HG02763 (cell line): Measurements from ENCODE around the gene SLC49A3.
"Not testable (repeated sequence)": the region's sequence is repeated elsewhere in the genome, so short reads cannot be mapped to it uniquely, and the experiment has no call there.

Experiments
- ATAC-seq: cut with Tn5 transposase; IDR thresholded peaks from one replicate; pipeline ENCODE4 v1.9.1; 2021; ENCODE audit warnings: mild to moderate bottlenecking, moderate library complexity; ENCODE audit not compliant: unreplicated experiment

Gene SLC49A3

DNA sequence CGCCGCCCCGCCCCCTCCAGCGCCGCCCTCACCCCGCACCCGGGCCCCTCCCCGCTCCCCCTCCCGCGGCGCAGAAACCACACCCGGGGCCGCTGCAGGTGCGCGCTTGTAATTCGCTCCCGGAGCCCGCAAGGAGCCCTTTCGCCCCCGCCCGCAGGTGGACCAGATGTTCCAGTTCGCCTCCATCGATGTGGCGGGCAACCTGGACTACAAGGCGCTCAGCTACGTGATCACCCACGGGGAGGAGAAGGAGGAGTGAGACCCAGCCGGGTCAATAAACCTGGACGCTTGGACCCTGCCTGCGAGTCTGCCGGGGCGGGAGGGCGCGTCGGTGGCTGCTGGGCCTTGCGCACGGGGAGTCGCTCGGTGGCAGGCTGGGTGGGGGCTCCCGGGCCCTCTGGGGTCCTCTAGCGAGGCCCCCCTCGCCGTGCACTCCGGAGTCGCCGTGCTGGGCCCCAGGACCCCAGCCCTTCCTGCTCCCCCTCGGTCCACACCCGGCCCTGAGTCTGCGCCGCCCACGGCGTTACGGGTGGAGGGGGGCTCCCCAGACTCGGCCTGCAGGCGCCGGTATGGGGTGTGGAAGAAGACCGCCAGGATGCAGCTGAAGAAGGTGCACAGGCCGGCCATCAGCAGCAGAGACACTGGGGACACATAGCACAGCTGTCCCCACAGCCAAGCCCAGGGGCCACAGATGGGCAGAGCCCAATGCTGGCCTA lies 7.1 kb downstream of the SLC49A3 start:
- ATAC-seq = no peak

DNA sequence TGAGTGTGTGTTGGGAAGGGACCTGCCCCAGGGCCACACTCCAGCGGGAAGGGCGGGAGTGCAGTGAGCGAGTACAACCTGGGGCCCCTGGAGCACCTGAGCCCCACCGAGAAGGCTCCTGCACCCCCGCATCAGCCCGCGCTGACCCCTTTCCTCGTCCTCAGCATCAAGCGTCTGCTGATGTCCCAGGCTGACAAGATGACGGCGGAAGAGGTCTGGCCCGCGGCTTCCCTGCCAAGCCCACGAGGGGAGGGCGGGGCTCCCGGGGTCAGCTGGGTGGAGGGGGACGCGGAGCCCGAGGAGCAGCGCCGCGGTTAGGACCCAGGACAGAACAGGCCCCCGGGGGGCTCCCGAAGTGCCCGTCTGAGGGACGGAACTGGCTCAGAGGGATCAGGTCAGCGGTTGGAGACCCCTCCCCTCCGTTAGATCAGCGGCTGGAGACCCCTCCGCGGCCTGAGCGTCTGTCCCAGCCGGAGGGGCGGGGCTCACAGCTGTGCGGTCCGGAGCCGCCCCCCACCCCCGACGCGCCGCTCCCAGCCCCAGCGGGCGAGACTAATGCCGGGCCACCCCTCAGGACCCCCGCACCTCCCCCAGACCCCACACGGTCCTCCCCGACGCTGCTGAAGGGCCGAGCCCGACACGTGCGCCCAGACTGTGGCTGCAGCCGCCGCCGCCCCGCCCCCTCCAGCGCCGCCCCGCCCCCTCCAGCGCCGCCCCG lies 7.9 kb downstream of the SLC49A3 start:
- peak; percentile 35 for ATAC-seq

DNA sequence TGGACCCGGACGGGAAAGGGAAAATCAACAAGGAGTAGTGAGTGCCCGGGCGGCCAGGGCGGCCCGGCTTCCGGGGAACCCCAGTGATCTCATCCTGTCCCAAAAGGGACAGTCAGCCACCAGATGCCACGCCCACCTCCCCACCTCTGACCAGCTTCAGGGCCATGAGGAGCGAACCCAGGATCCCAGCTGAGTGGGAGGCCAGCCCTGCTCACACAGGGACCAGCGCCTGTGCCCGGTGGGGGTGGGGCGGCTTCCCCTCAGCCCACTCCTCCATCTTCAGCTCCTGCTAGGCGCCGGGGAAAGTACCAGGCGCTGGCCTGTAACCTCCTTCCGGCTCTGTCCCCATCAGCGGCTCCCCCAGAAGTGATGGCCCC lies 8.4 kb downstream of the SLC49A3 start:
- ATAC-seq = no peak

DNA sequence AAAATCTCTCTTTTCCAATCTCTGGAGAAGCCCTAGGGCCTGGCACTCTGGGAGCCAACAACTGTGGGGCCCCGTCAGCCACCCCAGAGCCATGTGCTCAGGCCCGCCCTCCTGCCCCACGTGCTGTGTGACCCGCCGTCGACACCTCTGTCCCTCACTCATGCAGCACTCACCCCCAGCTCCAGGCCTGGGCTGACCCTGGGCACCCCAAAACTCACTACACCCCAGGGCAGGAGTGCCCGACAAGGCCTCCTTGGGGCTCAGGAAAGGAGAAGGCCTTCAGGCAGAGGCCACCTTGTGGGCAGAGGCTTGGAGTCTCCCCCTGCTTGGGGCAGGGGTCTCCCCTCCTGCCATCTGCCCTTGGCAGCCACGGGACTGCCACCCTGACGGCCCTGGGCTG lies 8.9 kb downstream of the SLC49A3 start:
- ATAC-seq = no peak

DNA sequence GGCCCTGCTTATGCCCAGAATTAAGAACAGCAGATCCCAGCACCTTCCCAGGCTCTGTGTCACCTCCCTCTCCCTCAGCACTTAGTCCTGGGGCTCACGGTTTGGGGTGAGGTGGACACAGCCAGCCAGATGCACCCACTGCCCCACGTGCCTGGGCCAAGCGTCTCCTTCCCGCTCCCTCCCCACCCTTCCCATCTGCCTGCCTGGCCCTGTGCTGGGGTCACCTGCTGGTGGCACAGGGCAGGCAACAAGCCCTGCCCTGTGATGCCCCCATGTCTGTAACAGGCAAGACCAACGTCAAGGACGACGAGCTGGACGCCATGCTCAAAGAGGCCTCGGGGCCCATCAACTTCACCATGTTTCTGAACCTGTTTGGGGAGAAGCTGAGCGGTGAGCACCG lies 9.3 kb downstream of the SLC49A3 start:
- no peak for ATAC-seq

DNA sequence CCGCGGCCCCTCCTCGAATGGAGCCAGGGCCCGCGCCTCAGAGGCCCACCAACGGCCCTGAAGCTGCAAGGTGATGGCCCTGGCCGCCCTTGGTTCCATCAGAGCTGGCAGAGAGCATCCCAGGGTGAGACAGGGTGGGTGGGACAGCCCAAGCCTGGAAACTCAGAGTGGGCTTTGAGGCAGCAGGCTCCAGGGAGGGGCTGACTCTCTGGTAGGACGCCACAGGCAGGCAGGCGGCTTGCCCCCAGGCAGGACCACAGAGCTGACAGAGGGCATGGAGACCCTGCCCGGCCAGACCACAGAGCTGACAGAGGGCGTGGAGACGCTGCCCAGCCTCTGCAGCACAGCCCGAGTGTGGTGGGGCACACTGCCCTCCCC lies 9.9 kb downstream of the SLC49A3 start:
- ATAC-seq = no peak

DNA sequence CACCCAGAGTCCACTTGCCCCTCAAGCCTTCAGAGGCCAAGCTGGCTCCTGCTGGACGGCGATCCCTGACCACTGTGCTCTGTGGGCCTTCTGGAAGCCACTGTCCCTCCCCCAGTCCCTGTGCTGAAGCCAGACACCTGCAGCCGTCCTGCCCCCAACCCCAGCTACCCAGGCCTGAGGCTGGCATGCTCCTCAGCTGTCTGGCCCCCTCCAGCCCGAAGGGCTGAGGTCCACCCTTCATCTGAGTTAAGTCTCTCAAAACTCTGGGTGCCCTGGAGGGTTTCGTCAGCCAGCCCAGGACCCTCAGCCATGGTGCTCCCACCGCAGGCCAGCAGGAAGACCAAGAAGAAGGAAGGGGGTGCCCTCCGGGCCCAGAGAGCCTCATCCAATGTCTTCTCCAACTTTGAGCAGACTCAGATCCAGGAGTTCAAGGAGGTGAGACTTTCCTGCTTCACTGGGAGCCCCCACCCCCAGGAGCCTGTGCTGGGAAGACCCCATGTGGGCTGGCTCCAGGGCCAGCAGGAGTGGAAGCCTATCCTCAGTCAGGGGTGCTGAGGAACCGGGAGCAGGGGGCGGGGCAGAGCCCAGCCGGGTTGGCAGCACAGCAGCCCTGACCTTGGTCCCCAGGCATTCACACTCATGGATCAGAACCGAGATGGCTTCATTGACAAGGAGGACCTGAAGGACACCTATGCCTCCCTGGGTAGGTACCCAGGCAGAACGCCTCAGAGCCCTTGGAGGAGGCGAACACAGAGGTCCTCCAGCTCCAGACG lies 10.4 kb downstream of the SLC49A3 start:
- ATAC-seq = no peak

DNA sequence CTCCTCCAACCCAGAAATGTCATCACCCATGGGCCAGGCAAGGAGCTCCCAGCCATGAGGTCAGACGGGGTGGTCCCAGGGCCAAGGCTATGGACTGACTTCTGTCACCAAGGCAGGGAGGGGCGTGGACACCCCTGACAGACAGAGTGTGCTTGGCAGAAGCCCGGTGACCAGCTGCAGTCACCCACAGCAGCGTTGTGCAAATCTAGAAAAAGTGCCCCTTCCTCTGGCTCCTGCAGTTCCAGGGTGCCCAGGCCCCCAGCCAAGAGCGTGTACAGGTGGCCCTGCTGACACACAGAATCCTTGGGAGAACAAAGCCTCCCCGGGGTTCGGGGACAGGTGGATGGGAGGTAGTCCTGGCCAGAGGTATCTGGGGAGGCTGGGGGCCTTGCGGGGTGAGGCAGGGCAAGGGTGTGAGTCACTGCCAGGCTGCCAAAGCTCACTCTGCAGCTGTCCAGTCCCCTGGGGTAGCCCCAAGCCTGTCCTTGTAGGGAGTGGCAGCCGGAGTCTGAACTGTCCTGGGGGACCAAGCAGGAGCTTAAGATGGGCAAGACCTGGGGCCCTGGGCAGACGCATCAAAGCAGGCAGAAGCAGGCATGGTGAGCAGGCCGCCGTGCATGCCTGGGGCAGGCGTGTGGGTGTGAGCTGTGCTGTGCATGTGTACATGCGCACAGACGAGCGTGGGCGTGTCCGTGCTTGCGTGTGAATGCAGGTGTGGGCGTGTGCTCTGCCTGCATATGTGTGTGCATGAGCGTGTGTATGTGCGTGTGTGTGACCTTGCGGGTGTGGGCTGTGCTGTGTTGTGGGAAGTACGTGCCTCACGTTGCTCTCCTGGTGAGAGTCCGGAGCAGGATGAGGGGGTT lies 11.3 kb downstream of the SLC49A3 start:
- no peak for ATAC-seq

DNA sequence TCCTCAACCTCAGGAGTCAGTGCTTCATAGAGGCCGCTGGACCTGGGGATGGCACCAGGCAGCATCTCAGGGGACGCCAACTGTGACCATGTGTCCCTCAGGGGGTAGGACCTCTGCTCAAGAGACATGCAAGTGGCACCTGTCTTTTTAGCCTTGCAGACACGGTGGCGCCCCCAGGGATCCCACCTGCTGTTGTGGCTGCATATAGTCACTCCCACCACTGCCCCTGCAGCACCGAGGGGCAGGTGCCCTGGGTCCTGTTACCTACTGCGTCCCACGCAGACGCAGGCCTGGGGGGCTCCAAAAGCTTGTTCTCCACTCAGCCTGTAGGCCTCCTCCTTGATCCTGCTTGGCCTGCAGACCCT lies 12.1 kb downstream of the SLC49A3 start:
- ATAC-seq = no peak

DNA sequence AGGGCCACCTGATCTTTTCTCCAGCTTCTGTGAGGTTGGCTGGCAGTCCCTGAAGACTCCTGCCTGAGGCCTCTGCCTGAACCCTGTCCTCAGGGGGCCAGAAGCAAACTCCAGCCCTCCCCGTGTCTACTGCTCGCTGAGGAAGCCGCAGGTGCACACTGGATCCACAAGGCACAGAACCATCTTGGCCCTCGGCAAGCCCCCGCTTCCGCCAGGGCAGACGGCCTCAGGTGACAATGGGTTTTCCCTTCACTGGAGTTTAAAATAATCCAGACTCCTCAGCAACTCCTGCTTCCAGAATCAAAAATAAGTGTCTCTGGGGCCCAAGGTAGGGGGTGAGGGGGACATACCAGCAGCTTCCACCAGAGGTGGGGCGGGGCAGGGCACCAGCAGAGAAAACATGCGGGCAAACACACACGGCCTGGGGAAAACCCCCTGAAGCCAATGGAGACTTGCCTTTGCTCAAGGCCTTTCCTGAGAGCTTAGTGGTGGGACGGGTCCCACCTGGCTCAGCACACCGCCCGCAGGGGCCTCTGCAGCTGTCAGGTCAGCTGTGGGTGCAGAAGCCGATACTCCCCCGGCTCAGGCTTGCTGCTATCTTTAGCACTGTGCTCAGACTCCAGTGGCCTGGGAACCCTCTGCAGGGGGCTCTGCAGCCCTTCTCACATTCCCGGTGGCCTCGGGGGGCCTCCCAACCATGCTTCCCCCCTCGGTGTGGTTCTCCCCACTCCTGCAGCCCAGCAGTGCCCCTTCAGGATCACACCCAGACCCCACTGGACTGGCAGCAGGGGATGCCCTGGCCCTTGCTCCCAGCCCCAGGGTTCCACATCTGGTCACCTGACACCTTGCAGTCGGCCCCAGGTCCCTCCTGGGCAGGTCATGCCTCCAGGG lies 12.7 kb downstream of the SLC49A3 start:
- peak; percentile 26 for ATAC-seq

DNA sequence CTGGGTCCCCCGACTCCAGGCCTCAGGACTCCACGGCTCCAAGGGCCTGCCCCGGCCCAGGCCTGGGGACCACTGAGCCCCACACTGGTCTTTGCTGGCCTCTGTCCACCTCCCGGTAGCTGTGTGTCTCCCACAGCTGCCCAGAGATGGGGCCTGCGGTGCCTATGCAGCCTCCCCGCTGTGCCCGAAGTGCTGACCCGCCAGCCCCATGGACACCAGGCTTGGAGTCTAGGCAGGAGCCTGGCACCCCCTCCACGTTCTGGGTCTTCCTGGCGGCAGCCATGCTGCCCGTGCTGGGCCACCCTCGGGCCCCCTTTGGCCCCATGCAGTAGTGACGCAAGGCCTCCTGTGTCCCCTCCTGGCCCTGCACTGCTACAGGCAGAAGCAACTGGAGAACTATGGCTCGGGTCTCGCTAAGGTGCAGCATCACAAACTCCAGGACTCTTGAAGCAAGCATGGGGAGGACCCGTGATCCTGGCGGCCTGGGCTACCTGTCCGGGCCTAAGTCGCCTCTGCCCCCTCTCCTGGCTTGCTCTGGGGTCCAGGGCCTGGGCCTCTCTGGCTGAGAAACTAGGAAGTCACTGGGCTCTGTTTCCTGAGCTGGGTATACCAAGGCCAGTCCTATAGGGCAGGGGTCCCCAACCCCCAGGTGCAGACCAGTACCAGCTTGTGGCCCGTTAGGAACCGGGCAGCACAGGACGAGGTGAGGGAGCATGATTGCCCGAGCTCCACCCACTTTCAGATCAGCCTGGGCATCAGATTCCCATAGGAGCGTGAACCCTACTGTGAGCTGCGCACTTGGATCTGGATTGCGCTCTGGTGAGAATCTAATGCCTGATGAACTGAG lies 13.7 kb downstream of the SLC49A3 start:
- ATAC-seq = no peak

DNA sequence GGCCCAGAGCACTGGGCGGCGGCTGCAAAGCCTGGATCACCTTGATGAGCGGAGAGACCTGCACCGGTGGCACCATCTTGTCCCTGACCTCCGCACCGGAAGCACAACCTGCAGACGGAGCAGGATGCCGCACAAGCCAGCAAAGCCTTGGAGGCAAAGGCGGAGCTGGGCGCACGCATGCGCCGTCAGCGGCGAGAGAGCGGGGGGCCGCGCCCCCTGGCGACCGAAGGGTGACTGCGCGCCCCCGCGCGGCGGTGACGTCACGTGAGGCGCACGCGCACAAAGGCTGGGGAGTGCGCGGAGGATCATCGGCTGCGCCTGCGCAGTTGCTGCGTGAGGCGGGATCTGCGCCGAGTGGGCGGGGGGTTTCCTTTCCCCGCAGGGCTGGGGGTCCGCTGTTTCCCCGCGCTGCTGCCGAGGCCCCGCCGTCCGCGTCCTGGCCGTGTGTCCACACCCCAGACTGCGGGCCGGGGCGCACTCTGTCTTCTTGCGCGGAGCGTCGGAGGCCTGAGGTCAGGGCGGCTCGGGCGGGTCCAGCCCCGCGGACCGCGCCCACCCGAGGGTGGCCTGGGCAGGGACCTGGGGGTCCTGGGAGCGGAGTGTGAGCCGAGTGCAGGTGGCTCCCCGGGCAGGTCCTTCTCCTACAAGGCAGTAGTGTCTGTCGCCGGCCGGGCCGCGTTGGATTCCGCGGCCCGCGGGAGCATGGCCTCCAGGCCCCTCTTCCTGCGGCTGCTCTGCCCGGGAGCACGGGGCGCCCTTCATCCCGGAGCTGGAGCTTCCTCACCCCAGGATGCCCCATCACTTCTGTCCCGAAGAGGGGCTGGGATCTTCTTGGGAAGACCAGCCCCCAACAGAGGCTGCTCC lies 14.5 kb downstream of the SLC49A3 start, which contains the start of the genes ATP5ME and MYL5:
Gene ATP5ME (minus strand): TSS at position 105 of the 864 bp plus-strand sequence. CDS start 29 bp downstream, at position 76.
Gene MYL5 (plus strand): TSS at position 371 of the 864 bp plus-strand sequence. CDS start 3,485 bp downstream, outside the sequence.
- ATAC-seq = peak; percentile 73

DNA sequence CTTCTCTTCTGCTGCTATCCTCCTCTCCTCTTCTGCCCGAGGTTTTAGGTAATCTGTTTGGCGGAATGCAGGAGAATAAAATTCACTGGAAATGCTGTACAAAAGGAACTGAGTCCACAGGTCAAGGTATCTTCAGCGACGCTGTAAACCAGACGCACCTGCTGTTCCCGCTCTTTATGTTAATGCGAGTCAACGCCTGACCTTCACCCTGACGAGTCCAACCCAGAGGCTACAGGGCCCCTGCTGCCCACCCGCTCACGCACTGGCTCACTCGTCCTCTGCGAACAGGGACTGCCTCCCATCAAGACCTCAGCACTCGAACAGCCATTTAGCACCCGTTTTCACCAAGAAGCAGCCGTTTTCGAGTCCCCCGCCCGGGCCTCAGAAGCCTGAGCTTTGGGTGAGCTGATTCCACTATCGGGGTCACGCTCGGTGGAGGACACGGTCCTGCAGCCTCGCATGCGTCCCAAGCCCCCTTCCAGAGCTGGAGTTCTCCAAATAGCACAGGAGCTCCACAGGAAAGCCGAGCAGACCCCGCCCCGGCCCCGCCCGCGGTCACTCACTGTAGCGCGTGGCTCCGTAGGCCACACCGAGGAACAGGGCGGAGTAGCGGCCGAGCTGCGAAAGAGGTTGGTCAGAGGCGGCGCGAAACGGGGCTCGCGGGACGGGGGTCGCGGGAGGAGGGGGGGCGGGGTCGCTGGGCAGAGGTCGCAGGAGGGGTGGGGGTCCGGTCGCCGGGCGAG lies 15.4 kb downstream of the SLC49A3 start:
- ATAC-seq = no peak

DNA sequence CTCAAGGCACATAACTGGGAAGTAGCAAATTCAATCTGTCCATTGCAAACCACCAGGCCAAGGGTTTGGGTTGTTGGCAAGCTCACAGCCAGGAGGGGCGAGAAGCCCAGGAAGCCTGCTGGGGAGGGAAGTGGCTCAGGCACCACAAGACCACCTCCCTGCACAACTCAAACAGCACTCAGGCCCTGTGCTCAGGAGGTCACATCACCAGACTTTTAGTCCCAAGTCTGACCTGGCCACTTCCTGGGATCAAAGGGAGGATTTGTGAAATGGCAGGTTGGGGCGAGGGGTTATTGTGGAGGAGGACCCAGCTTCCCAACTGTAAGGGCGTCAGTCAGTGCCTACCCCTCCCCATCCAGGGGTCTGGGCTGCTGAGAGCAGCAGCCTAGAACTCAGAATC lies 17.2 kb downstream of the SLC49A3 start:
- no peak for ATAC-seq

DNA sequence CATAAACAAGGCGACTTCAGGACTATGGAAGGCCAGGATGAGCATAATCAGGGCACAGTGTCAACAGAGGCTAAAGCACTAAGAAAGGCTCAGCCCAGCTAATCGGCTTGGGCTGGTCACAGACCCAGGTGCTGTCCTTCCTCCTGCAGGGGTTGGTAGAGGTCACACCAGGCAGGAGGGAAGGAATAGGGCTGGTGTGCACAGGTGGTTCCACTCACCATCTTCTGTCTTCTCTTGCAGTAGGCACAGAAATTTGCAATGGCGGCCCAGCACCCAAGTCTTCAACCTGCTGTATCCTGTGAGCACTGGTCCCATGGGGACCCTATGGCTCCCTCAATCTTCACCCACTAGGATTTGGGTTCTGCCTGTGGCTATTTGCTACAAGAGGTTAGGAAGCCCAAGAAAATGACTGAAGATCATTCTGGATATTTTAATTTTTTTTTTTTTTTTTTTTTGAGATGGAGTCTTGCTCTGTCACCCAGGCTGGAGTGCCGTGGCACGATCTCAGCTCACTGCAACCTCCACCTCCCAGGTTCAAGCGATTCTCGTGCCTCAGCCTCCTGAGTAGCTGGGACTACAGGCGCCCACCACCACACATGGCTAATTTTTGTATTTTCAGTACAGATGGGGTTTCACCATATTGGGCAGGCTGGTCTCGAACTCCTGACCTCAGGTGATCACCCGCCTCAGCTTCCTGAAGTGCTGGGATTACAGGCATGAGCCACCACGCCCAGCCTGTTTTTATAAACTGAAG lies 19.0 kb downstream of the SLC49A3 start:
- ATAC-seq = not testable (repeated sequence)

DNA sequence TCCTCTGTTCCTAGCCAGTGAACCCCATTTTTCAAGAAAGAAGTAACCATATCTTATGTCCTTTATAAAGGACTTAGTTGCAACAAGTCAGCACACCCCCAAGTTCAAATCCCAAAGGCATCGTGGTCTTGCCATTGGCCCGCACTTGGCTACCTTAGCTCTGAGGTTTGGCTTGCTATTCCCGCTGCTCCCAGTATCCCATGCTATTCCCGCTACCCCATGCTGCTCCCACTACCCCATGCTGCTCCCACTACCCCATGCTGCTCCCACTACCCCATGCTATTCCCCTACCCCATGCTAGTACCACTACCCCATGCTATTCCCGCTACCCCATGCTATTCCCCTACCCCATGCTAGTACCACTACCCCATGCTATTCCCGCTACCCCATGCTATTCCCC lies 20.7 kb downstream of the SLC49A3 start:
- ATAC-seq = not testable (repeated sequence)

DNA sequence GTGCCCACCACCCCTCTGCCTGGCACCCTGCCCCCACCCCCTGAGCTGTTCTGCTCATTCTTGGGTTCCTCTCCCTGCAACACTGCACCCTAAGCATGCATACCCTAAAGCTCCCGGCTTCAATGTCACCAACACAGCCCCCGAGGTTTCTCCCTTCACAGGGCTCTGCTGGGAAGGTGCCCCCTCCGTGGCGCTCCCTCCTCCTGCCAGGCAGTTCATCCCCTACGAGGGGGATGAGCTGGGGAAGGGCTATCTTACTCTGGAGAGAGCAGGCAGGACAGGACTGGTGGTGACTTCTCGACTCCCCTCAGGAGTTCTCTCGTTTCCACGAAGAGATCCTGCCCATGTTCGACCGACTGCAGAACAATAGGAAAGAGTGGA lies 21.4 kb downstream of the SLC49A3 start:
- ATAC-seq = no peak
